Neural cell (in vitro differentiated cells): ENCODE data around the gene VSTM4.

Experiments used
- EP300 ChIP-seq: fragments of 450-650 bp; conservative IDR thresholded peaks from 2 replicates; pipeline ENCODE4 v1.6.1; 2014; ENCODE audit warnings: antibody characterized with exemption, mild to moderate bottlenecking, moderate library complexity; ENCODE audit not compliant: poor library complexity, severe bottlenecking
- EZH2 ChIP-seq: fragments of 200-600, 300-800 bp; shearing (Covaris generic), sonication (generic); IDR thresholded peaks from 2 replicates; pipeline ENCODE4 v1.6.1; 2014; ENCODE audit warnings: antibody characterized with exemption, low read length, borderline replicate concordance, mild to moderate bottlenecking; ENCODE audit not compliant: insufficient read depth, poor library complexity, severe bottlenecking
- MXI1 ChIP-seq: fragments of 450-650 bp; conservative IDR thresholded peaks from 2 replicates; pipeline ENCODE4 v1.6.1; 2014; ENCODE audit warnings: antibody characterized with exemption, mild to moderate bottlenecking; ENCODE audit not compliant: poor library complexity, severe bottlenecking
- POLR2AphosphoS5 ChIP-seq: IDR thresholded peaks from 2 replicates; pipeline ENCODE4 v1.6.1; 2012
- RAD21 ChIP-seq: fragments of 450-650 bp; conservative IDR thresholded peaks from 2 replicates; pipeline ENCODE4 v1.6.1; 2014; ENCODE audit warnings: antibody characterized with exemption, mild to moderate bottlenecking, moderate library complexity
- REST ChIP-seq: IDR thresholded peaks from 2 replicates; pipeline ENCODE4 v1.6.1; 2012; ENCODE audit warnings: borderline replicate concordance
- SMC3 ChIP-seq: fragments of 450-650 bp; conservative IDR thresholded peaks from 2 replicates; pipeline ENCODE4 v1.6.1; 2014; ENCODE audit warnings: antibody characterized with exemption, mild to moderate bottlenecking, moderate library complexity; ENCODE audit not compliant: poor library complexity
- TF ChIP-seq, protein P1 (sequence below): fragments of 450-650 bp; IDR thresholded peaks from 2 replicates; pipeline ENCODE4 v1.5.1; 2014; ENCODE audit warnings: antibody characterized with exemption, mild to moderate bottlenecking, moderate library complexity; ENCODE audit not compliant: poor library complexity, severe bottlenecking

- TF ChIP-seq, protein P1, sequence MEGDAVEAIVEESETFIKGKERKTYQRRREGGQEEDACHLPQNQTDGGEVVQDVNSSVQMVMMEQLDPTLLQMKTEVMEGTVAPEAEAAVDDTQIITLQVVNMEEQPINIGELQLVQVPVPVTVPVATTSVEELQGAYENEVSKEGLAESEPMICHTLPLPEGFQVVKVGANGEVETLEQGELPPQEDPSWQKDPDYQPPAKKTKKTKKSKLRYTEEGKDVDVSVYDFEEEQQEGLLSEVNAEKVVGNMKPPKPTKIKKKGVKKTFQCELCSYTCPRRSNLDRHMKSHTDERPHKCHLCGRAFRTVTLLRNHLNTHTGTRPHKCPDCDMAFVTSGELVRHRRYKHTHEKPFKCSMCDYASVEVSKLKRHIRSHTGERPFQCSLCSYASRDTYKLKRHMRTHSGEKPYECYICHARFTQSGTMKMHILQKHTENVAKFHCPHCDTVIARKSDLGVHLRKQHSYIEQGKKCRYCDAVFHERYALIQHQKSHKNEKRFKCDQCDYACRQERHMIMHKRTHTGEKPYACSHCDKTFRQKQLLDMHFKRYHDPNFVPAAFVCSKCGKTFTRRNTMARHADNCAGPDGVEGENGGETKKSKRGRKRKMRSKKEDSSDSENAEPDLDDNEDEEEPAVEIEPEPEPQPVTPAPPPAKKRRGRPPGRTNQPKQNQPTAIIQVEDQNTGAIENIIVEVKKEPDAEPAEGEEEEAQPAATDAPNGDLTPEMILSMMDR, result no peak
- TF ChIP-seq POLR2AphosphoS5, result no peak
- TF ChIP-seq EZH2, result no peak
- TF ChIP-seq EP300, result no peak
- no peak for TF ChIP-seq RAD21
- TF ChIP-seq REST, result no peak
- no peak for TF ChIP-seq MXI1
- TF ChIP-seq SMC3, result no peak
These were observed 65.7 kb downstream of the VSTM4 start for GRCh38 chr10:49049660-49050059.
